HG02943 (cell line): Measurements from ENCODE around the gene CREB5.

Experiments
- ATAC-seq: cut with Tn5 transposase; IDR thresholded peaks from one replicate; pipeline ENCODE4 v1.9.1; 2021; ENCODE audit warnings: mild to moderate bottlenecking, low read depth, moderate library complexity; ENCODE audit not compliant: unreplicated experiment

CREB5 gene

GRCh38 chr7:28406192-28406591 lies 6.1 kb upstream of the CREB5 start:
- no peak for ATAC-seq

GRCh38 chr7:28407651-28408050 lies 4.7 kb upstream of the CREB5 start:
- no peak for ATAC-seq

- no peak for ATAC-seq
Observed at GRCh38 chr7:28408105-28408959, 4.0 kb upstream of the CREB5 start.

- no peak for ATAC-seq
Observed at GRCh38 chr7:28408960-28409715, 3.2 kb upstream of the CREB5 start.

DNA sequence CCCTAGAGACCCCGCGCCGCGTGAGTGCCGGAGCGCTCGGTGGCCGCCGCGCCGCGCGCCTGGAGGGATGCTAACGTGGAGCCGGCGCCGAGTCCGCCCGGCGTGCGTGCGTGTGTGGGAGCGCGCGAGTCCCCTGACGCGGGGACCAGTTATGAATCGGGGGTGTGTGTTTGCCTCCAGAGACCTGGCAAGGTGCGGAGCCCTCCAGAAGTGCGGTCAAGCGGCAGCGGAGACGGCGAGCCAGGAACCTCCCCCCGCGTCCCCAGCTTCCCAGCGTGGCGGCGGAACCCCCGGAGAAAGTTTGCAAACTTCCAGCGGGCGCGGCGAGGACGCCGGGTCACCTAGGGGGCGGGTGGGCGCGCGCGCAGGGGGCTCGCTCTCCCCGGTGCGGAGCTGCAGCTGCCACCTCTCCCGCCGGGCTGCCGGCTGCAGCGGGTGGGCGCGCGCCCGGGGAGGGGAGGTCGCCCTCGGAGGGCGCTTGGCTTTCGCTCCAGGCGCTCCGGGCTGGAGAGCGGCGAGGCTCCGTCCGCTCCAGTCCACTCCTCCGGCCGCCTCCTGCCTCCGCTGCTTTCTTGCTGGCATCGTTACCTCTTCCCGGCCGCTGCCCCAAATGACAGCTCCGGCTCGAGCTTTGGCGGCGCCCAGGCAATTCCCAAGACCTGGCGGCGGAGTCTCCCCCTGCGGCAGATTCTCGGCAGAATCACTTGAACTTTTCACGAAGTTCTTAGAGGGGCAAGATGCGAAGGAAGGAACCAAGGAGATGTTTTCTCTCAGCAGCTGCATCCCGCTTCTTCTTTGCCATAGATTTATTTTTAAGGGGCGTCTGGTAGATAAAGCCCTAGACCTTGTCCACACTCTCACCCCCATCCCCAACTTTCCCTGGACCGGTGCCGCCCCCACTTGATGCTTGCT lies 2.3 kb upstream of the CREB5 start:
- ATAC-seq, result no peak

- no peak for ATAC-seq
Observed at GRCh38 chr7:28410628-28411531, 1.4 kb upstream of the CREB5 start.

- ATAC-seq, result no peak
Observed at GRCh38 chr7:28413011-28413410, 693 bp downstream of the CREB5 start.

- no peak for ATAC-seq
Observed at GRCh38 chr7:28414453-28414852, 2.1 kb downstream of the CREB5 start.

DNA sequence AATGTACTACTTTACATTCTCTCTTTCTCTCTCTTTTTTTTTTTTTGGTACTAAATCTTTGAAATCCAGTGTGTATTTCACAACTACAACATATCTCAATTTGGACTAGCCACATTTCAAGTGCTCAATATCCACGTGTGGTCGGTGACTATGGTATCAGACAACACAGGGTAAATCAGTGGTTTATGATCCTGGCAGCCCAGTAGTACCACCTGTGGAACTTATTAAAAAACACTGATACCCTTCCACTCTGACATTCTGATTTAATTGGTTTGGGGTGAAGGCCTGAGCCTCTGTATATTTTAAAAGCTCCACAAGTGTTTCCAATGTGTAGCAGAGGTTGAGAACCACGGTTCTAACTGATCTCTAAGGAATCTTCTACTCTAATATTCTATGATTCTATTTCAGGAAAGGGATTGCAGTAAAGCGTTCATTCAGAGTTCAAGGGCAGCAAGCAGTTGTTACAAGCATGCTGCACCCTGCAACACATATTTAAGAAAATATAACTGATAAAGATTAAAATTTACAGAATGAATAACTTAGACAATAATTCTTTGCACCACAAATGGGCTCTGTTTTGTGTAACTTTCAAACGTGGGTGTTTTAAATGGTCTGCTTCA lies 5.1 kb downstream of the CREB5 start:
- no peak for ATAC-seq

DNA sequence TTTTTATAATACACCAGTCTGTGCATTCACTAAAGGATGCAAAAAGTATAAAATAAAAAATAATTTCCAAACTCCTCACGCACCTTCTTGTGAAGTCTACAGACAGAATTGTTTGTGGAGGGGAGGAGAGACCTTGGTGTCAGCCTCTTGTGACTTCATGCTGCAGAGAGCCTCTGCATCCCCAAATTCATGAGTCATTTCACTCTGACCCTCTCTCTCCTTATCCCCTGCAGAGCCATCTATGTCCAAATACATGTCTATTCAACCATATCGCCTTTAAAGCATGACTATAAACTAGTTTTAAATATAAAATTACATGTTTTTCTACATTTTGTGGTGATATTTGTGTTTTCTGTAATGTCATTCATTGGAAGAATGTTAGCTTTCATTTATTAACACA lies 6.0 kb downstream of the CREB5 start:
- no peak for ATAC-seq

GRCh38 chr7:28418966-28419365 lies 6.6 kb downstream of the CREB5 start:
- no peak for ATAC-seq

- no peak for ATAC-seq
Observed at GRCh38 chr7:28419716-28420115, 7.4 kb downstream of the CREB5 start.

DNA sequence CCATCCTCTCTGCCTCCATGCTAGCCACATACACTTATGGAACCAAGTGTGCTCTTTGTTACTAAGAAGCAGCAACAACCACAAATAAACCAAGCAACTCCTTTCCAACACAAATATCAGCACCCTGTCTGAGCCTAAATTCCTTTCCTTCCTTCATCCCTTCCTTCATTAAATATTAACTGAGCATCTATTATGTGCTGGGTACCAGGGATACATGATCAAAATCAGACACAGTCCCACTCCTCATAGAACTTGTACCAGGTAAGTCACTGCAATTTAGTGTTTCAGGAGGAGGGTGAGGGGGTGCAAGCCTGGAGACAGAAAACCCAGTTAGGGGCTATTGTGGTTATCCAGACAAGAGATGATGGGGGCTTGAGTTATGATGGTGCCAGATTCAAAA lies 10.8 kb downstream of the CREB5 start:
- ATAC-seq, result no peak

DNA sequence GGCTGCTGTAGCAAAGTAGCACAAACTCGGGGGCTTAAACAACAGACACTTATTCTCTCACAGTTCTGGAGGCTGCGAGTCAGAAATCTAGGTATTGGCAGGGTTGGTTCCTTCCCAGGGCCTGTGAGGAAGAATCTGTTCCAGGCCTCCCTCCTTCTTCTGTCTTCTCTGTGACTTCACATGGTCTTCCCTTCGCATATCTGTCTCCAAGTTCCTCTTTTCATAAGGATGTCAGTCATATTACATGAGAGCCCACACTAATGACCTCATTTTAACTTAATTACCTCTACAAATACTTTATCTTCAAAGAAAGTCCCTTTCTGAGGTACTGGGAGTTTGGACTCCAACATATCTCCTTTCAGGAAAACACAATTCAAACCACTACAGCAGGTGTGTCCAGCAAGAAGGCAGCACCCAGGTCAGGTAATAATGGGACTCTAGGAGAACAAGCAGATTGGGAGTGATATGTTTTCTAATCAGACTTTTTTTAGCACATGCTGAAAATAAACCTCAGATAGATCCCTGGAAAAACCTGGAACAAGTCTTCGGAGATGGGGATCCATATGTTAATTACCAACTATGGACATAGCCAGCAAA lies 11.7 kb downstream of the CREB5 start:
- no peak for ATAC-seq

DNA sequence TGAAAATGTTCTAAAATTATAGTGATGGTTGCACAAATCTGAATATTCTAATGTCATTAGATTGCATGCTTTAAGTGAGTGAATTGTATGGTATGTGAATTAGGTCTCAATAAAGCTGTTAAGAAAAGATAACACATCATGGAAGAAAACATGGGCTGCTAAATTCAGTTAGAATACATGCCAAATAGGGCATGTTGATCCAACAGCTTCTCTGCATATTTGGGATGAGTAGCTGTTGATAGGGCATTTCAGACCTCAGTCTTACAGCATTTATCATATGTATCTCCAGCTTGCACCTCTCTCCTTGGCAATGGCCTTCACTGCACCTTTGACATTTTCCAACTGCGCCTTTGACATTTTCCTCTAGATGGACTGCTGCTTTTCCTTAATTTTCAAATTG lies 13.2 kb downstream of the CREB5 start:
- no peak for ATAC-seq

- no peak for ATAC-seq
Observed at GRCh38 chr7:28427236-28427635, 14.9 kb downstream of the CREB5 start.

- no peak for ATAC-seq
Observed at GRCh38 chr7:28430616-28431015, 18.3 kb downstream of the CREB5 start.

- ATAC-seq, result no peak
Observed at GRCh38 chr7:28432105-28432504, 19.8 kb downstream of the CREB5 start.

DNA sequence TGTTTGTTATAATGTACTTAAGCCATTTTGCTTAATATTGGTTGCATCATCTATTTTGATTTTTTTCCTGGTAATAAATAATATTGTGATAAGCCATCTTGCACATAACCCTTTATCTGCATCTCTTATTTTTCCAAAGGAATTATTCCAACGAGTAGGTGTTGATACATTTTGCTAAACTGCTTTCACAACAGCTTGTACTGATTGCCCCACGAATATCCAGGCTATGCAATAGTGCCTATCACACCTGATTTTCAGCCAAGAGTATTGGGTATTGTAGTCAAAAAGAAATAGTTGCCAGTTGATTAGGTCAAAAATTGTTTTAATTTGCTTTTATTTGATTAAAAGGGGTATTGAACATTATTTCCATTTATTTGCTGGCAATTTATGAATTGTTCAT lies 20.7 kb downstream of the CREB5 start:
- ATAC-seq, result no peak
